ENCODE results near the gene TMEM260. TPM values are rescaled to one million over a fixed set of nuclear protein-coding genes. Genes with fewer than 3 reads are reported as not detected.

TMEM260 gene
- polyA plus RNA-seq, 3 donors, result 7.5 to 8.8 (median 8.3) TPM

GRCh38 chr14:56543436-56543835 is 36.2 kb upstream of the TMEM260 start:
- Mint-ChIP-seq H3K27ac (no peak overlapping the region), H3K27me3 (ENCODE audit: low read depth in 3 of 3) (no peaks in the 10 kb centered on the region), H3K4me1 (peaks cover 8% of the 10 kb centered on the region), H3K9me3 (peaks cover 0 to 3% (median 0%) of the 10 kb centered on the region in 7 donors), H3K36me3 (no peaks in the 10 kb centered on the region), H3K4me3 (no peak overlapping the region)
- no peaks in the 10 kb centered on the region for H4K20me1 ChIP-seq (ENCODE audit: insufficient read depth, low read length)
- no peaks in the 10 kb centered on the region for H3K79me2 ChIP-seq (ENCODE audit: insufficient read depth, low read length)
- no peaks in the 10 kb centered on the region for H3K9me3 ChIP-seq (replicated peaks in 1 of 2; ENCODE audit: control insufficient read depth in 1 of 2, insufficient read depth in 1 of 2, low read length in 2 of 2)
- no peak overlapping the region for H3K27ac ChIP-seq (ENCODE audit: low read depth in 1 of 2, low read length in 2 of 2)
- no peak overlapping the region for H2AFZ ChIP-seq (ENCODE audit: insufficient read depth, low read depth, low read length, poor library complexity, severe bottlenecking)
- peaks cover 0 to 9% of the 10 kb centered on the region in 2 donors for H3K4me1 ChIP-seq (ENCODE audit: control insufficient read depth in 1 of 2, insufficient read depth in 2 of 2, low read length in 2 of 2)
- no peaks in the 10 kb centered on the region for H3K27me3 ChIP-seq (ENCODE audit: control insufficient read depth in 2 of 2, insufficient read depth in 2 of 2, low read length in 2 of 2)
- no peak for DNase-seq
- no peak for TF ChIP-seq CTCF (IDR thresholded peaks at IDR 0.05)
- H3K4me3 ChIP-seq (replicated peaks in 1 of 3; ENCODE audit: low read depth in 2 of 3, low read length in 3 of 3), result no peak overlapping the region
- H3K9ac ChIP-seq (ENCODE audit: insufficient read depth, low read length, poor library complexity, severe bottlenecking), result no peak overlapping the region
- intact Hi-C loops (cut with micrococcal nuclease), result no loop called here
- H3K4me2 ChIP-seq (replicated peaks; ENCODE audit: extremely low read depth, low read length, poor library complexity, severe bottlenecking), result no peak overlapping the region
- no peaks in the 10 kb centered on the region for H3K36me3 ChIP-seq (replicated peaks in 1 of 2; ENCODE audit: control insufficient read depth in 1 of 2, insufficient read depth in 2 of 2, low read length in 2 of 2)

- intact Hi-C loops (cut with micrococcal nuclease), result no loop called here
- H3K4me3 ChIP-seq (replicated peaks in 1 of 3; ENCODE audit: low read depth in 2 of 3, low read length in 3 of 3), result no peak overlapping the region
- H3K79me2 ChIP-seq (ENCODE audit: insufficient read depth, low read length), result no peaks in the 10 kb centered on the region
- 62% methylated on average over 2 of the region's 2 CpGs for WGBS (ENCODE audit: insufficient coverage)
- Mint-ChIP-seq H3K4me3 (no peak overlapping the region), H3K9me3 (peaks cover 0 to 2% (median 0%) of the 10 kb centered on the region in 7 donors), H3K4me1 (no peaks in the 10 kb centered on the region), H3K27me3 (ENCODE audit: low read depth in 3 of 3) (peaks cover 1 to 7% (median 1%) of the 10 kb centered on the region in 3 donors), H3K36me3 (no peaks in the 10 kb centered on the region), H3K27ac (no peak overlapping the region)
- no peak for TF ChIP-seq CTCF (IDR thresholded peaks at IDR 0.05)
- no peaks in the 10 kb centered on the region for H3K36me3 ChIP-seq (replicated peaks in 1 of 2; ENCODE audit: control insufficient read depth in 1 of 2, insufficient read depth in 2 of 2, low read length in 2 of 2)
- H3K4me1 ChIP-seq (ENCODE audit: control insufficient read depth in 1 of 2, insufficient read depth in 2 of 2, low read length in 2 of 2), result no peaks in the 10 kb centered on the region
- H3K4me2 ChIP-seq (replicated peaks; ENCODE audit: extremely low read depth, low read length, poor library complexity, severe bottlenecking), result no peak overlapping the region
- H3K27me3 ChIP-seq (ENCODE audit: control insufficient read depth in 2 of 2, insufficient read depth in 2 of 2, low read length in 2 of 2), result no peaks in the 10 kb centered on the region
- H3K9me3 ChIP-seq (replicated peaks in 1 of 2; ENCODE audit: control insufficient read depth in 1 of 2, insufficient read depth in 1 of 2, low read length in 2 of 2), result no peaks in the 10 kb centered on the region
- no peak overlapping the region for H2AFZ ChIP-seq (ENCODE audit: insufficient read depth, low read depth, low read length, poor library complexity, severe bottlenecking)
- no peak for DNase-seq
- H3K27ac ChIP-seq (ENCODE audit: low read depth in 1 of 2, low read length in 2 of 2), result no peak overlapping the region
- no peaks in the 10 kb centered on the region for H4K20me1 ChIP-seq (ENCODE audit: insufficient read depth, low read length)
- no peak overlapping the region for H3K9ac ChIP-seq (ENCODE audit: insufficient read depth, low read length, poor library complexity, severe bottlenecking)
Observed at GRCh38 chr14:56549721-56550120, 29.9 kb upstream of the TMEM260 start.

Data from CD14-positive monocyte (primary cell).